ENCODE measurements around the gene ANGPTL8.

ANGPTL8 gene

GRCh38 chr19:11238041-11238440 is 1.4 kb upstream of the ANGPTL8 start:
- no peak for DNase-seq

GRCh38 chr19:11238781-11239376 is 540 bp upstream of the ANGPTL8 start:
- no peak for DNase-seq

GRCh38 chr19:11240008-11240444 is 607 bp downstream of the ANGPTL8 start:
- DNase-seq = no peak

GRCh38 chr19:11242025-11242424 is 2.6 kb downstream of the ANGPTL8 start:
- DNase-seq = no peak

GRCh38 chr19:11242864-11243797 is 3.7 kb downstream of the ANGPTL8 start:
- peak; percentile 62 for DNase-seq

GRCh38 chr19:11243798-11244169 is 4.4 kb downstream of the ANGPTL8 start:
- no peak for DNase-seq

GRCh38 chr19:11244846-11245589 is 5.6 kb downstream of the ANGPTL8 start:
- no peak for DNase-seq

- no peak for DNase-seq
Observed at GRCh38 chr19:11246941-11247340, 7.5 kb downstream of the ANGPTL8 start.

- DNase-seq = no peak
Observed at GRCh38 chr19:11247391-11247790, 8.0 kb downstream of the ANGPTL8 start.

- no peak for DNase-seq
Observed at GRCh38 chr19:11247934-11248333, 8.5 kb downstream of the ANGPTL8 start.

GRCh38 chr19:11248852-11249251 is 9.4 kb downstream of the ANGPTL8 start:
- DNase-seq = no peak

GRCh38 chr19:11251217-11251616 is 11.8 kb downstream of the ANGPTL8 start:
- DNase-seq = no peak

- DNase-seq = no peak
Observed at GRCh38 chr19:11251650-11252314, 12.4 kb downstream of the ANGPTL8 start.

- DNase-seq = no peak
Observed at GRCh38 chr19:11252665-11253355, 13.4 kb downstream of the ANGPTL8 start.

- no peak for DNase-seq
Observed at GRCh38 chr19:11254666-11255065, 15.2 kb downstream of the ANGPTL8 start.

GRCh38 chr19:11256189-11256588 is 16.8 kb downstream of the ANGPTL8 start:
- DNase-seq = no peak

- no peak for DNase-seq
Observed at GRCh38 chr19:11257846-11258380, 18.5 kb downstream of the ANGPTL8 start.

- DNase-seq = no peak
Observed at GRCh38 chr19:11260996-11261395, 21.6 kb downstream of the ANGPTL8 start.

GRCh38 chr19:11261431-11261970 is 22.1 kb downstream of the ANGPTL8 start:
- no peak for DNase-seq

- DNase-seq = peak; percentile 28
Observed at GRCh38 chr19:11261971-11262839, 22.8 kb downstream of the ANGPTL8 start, which contains the start of gene DOCK6. DOCK6 (minus strand) TSS chr19:11262524; CDS start chr19:11262440, 84 bp downstream.

GRCh38 chr19:11263726-11264125 is 24.3 kb downstream of the ANGPTL8 start:
- no peak for DNase-seq

All from fibroblast of skin of right biceps (primary cell).